GM19372 (cell line): ENCODE data around the gene KANK3.
"Not testable (repeated sequence)": the region's sequence is repeated elsewhere in the genome, so short reads cannot be mapped to it uniquely, and the experiment has no call there.

Experiments
- ATAC-seq: cut with Tn5 transposase; IDR thresholded peaks from one replicate; pipeline ENCODE4 v1.9.1; 2021; ENCODE audit warnings: mild to moderate bottlenecking, low read depth, moderate library complexity; ENCODE audit not compliant: unreplicated experiment

Gene KANK3

DNA sequence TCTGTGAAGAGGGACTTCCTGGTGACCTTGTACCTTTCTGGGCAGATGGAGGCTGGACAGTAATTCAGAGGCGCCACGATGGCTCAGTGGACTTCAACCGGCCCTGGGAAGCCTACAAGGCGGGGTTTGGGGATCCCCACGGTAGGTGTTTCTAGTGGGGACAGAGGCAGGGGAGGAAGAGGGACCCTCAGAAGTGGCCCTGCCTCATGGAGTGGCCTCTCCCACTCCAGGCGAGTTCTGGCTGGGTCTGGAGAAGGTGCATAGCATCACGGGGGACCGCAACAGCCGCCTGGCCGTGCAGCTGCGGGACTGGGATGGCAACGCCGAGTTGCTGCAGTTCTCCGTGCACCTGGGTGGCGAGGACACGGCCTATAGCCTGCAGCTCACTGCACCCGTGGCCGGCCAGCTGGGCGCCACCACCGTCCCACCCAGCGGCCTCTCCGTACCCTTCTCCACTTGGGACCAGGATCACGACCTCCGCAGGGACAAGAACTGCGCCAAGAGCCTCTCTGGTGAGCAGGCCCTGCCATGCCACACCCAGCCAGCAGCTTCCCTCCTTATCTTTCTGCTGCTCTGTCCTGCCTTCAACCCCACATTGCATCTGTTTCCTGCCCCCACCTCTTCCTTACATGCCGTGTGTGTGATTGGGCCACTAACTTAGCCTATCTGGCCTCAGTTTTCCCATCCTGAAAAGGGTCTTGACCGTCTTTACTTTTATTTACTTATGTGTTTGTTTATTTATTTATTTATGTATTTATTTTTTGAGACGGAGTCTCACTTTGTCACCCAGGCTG is 28.1 kb upstream of the KANK3 start:
- ATAC-seq: no peak

- ATAC-seq: no peak
Measured at GRCh38 chr19:8370176-8371010, 27.3 kb upstream of the KANK3 start.

GRCh38 chr19:8367327-8368001 is 24.4 kb upstream of the KANK3 start:
- ATAC-seq: no peak

DNA sequence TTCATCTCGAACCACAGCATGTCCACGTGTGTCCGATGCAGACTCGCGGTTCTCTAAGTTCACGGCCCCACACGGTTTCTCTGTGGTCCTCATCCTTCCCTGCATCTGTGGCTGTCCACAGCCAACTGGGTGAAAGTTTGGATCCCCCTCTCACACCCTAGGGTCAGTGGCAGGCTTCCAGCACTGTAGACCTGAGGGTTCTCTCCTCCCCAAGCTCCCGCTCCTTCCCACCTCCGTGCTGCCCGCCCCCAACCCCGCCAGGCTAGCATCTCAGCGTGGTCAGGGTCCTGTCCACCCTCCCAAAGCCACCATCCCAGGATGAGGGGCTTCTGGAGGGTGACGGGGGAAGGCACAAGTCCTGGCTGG is 23.9 kb upstream of the KANK3 start:
- no peak for ATAC-seq

GRCh38 chr19:8366121-8366581 is 23.1 kb upstream of the KANK3 start:
- ATAC-seq: no peak

DNA sequence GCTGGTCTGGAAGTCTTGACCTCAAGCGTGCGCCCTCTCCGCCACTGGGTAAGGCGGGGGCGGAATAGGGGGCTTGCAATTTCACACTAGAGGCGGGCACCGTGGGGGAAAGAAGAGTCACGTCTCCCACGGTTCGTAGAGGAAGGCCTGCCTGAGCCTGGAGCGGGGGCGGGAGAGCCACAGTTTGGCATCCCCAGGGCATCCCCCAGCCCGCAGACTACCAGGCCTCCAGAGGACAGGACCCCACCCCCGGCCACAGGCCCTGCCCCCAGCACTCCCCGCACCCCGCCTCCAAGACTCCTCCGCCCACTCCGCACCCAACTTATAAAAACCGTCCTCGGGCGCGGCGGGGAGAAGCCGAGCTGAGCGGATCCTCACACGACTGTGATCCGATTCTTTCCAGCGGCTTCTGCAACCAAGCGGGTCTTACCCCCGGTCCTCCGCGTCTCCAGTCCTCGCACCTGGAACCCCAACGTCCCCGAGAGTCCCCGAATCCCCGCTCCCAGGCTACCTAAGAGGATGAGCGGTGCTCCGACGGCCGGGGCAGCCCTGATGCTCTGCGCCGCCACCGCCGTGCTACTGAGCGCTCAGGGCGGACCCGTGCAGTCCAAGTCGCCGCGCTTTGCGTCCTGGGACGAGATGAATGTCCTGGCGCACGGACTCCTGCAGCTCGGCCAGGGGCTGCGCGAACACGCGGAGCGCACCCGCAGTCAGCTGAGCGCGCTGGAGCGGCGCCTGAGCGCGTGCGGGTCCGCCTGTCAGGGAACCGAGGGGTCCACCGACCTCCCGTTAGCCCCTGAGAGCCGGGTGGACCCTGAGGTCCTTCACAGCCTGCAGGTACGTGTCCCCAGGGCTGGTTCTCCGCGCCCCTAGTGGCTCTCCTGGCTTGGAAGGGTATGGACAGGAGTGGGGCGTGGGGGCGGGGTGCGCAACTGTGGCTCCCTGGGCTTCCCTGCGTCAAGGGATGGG is 21.0 kb upstream of the KANK3 start, which contains the start of gene ANGPTL4:
Gene ANGPTL4, plus strand, starts transcription at position 353 of the 969 bp plus-strand sequence. Its CDS starts 167 bp downstream, at position 520.
- ATAC-seq: no peak

GRCh38 chr19:8361921-8362793 is 19.1 kb upstream of the KANK3 start:
- no peak for ATAC-seq

- ATAC-seq: no peak
Measured at GRCh38 chr19:8360196-8360595, 17.1 kb upstream of the KANK3 start.

DNA sequence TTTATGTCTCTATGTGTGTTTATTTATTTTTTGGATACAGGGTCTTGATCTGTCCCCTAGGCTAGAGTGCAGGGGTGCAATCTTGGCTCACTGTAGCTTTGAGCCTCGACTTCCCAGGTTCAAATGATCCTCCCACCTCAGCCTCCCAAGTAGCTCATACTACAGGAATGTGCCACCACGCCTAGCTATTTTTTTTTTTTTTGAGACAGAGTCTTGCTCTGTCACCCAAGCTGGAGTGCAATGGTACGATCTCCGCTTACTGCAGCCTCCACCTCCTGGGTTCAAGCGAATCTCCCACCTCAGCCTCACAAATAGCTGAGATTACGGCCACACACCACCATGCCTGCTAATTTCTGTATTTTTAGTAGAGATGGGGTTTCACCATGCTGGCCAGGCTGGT is 15.9 kb upstream of the KANK3 start:
- ATAC-seq: no peak

DNA sequence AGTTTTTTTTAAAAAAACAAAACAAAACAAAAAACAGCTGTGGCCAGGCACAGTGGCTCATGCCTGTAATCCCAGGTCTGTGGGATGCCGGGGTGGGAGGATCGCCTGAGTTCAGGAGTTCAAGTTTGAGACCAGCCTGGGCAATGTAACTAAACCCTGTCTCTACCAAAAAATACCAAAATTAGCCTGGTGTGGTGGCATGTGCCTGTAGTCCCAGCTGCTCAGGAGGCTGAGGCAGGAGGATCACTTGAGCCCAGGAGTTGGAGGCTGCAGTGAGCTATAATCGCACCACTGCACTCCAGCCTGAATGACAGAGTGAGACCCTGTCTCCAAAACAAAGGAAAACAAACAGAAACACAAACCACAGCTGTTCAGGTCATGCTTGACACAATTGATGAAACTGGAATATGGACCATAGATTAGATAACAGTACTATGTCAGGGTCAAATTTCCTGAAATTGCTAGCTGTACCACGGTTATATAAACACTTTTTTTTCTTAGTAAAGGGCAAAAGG is 14.0 kb upstream of the KANK3 start:
- ATAC-seq: no peak

GRCh38 chr19:8355631-8356402 is 12.8 kb upstream of the KANK3 start:
- no peak for ATAC-seq

- ATAC-seq: not testable (repeated sequence)
Measured at GRCh38 chr19:8352845-8353244, 9.8 kb upstream of the KANK3 start.

DNA sequence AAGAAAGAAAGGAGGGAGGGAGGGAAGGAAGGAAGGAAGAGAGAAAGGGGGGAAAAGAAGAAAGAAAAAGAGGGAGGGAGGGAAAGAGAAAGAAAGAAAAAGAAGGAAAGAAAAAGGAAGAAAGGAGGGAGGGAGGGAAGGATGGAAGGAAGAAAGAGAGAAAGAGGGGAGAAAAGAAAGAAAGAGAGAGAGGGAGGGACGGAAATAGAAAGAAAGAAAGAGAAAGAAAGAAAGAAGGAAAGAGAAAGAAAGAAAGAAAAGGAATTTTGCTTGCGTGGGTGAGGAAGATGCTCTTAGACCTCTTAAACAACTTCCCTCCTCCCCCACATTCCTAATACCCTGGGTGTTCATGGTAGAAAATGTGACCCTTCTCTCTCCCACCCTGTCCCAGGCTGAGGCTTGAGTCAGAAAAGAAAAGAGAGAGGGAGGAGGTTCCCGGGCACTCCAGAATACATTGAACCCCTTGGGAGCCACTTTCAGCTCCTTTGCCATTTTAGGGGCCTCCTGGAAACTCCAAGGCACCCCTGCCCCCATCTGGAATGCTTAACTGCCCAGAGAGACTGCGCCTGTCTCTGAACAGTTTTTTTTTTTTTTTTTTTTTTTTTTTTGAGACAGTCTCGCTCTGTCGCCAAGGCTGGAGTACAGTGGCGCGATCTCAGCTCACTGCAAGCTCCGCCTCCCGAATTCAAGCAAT is 9.2 kb upstream of the KANK3 start:
- no peak for ATAC-seq

DNA sequence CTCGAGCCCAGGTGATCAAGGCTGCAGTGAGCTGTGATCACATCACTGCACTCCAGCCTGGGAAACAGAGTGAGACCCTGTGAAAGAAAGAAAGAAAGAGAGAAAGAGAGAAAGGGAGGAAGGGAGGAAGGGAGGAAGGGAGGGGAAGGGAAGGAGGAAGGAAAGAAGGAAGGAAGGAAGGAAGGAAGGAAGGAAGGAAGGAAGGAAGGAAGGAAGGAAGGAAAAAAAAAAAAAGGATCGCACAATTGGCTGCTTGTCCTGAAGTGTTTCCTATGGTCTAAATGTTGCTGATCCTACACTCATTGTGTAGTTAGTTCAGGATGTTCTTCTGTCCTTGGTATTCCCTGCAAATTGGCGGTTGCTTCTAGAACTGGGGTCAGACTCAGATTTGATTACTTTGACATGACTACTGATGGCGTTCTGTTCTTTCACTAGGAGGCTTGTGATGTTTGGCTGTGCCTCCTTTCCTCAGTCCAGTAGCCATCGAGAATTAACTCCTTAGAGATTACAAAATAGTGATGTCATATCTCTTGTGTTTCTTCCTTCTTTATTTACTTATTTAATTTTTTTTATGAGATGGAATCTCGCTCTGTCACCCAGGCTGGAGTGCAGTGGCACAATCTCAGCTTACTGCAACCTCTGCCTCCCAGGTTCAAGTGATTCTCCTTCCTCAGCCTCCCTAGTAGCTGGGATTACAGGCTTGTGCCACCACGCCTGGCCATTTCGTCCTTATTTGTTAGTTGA is 6.7 kb upstream of the KANK3 start:
- not testable (repeated sequence) for ATAC-seq

DNA sequence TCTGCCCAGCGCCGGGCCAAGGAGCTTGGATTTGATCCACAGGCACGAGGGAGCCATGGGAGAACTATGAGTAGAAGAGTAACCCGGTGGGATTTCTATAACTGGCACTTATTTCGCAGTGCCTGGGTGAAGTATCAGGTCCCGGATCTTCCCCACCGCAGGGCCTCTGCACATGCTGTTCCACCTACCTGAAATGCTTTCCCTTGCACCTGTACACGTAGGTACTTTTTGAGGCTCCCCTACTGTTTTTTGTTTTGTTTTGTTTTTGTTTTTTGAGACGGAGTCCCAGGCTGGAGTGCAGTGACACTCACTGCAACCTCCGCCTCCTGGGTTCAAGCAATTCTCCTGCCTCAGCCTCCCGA is 402 bp upstream of the KANK3 start:
- no peak for ATAC-seq

DNA sequence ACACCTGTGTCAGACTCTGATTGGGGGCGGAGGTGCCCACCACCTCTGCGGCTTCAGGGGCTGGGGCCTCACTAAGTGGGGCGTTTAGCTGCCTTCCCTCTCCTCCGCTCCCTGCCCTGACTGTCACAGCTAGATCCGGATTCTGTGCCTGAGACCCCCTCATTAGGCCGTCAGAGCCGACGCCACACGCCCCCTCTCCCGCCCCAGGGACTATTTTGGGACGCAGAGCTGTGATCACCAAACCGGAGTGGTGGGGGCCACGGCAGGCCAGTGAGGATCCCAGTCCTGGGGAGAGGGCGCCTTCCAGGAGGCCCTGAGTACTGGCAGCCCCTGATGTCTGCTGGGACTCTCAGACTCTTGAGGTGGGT is 762 bp downstream of the KANK3 start:
- ATAC-seq: no peak

GRCh38 chr19:8341504-8341903 is 1.6 kb downstream of the KANK3 start:
- not testable (repeated sequence) for ATAC-seq
